SH-SY5Y (cell line): ENCODE measurements around the gene NUP85.

ENCODE experiments used
- GATA2 ChIP-seq: IDR thresholded peaks from 2 replicates; pipeline ENCODE4 v1.6.1; 2011; ENCODE audit warnings: mild to moderate bottlenecking, low read depth, low read length
- GATA3 ChIP-seq: IDR thresholded peaks from 2 replicates; pipeline ENCODE4 v1.6.1; 2011; ENCODE audit warnings: low read depth, mild to moderate bottlenecking, low read length, moderate library complexity

NUP85 gene

DNA sequence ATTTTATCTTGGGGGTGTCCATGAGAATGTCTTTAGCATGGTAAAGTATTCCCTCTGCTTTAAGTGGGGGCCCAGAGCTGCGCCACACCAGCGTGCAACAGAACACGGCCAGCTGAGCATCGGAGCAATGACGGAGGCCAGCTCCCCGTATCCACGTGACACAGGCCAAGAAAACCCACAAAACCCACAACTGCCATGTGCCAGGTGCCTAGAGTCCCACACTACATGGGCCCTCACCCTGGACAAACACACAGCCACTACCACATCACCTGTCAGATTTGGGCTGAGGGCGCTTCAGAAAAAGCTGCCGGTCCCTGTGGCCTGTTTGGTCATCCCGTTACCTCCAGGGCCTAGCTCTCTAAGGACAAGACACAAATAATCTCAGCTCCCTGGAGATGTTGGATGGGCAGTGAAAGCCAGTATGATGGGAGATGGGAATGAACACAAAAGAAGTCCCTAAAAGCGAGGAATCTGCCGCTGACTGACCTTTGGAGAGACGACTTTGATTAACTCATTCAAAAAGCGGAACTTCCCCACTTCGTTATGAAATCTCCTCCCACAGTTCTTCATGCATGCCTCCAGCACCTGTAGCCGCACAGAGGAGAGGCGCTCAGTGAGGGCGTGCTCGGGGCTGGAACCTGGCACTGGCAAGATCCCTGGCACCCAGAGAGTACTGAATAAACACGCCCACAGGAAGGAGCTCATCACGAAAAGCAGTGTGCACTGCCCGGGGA lies 38.8 kb downstream of the NUP85 start:
- no peak for TF ChIP-seq GATA3
- no peak for TF ChIP-seq GATA2

DNA sequence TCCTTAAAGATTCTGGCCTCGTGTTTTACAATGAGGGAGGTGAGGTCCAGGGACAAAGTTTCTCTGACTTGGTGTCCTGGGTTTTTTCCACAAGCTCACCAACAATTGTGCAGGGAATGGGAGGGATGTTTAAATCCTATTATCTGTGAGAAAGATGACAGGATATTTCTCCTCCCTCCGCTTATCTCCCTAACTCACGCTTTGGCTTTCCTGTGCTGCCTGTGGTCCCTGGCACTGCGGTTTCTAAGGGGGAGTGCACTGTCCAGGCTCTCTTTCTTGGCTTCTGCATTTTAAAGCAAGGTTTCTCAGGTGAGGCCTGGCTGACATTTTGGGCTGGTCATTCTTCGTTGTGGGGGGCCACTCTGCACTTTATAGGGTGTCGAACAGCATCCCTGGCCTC lies 39.5 kb downstream of the NUP85 start:
- TF ChIP-seq GATA2 = no peak
- TF ChIP-seq GATA3 = no peak

DNA sequence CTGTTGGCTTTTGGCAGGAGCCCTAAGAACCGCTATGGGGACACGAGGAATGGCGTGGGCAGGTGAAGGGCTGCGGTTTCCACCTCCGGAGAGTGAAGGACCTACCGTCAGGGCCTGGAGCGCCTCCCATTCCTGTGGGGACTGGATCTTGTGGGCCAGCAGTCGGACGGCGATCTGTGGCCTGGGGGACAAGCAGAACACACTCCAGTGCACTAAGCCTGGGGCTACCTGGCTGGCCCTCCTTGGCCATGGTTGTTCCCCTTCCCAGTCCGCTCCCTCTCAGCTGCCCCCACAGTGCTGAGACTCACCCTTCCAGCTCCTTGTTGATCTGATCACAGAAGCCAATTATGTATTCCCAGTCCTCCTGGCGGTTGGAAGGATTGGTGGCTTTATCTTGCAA lies 40.9 kb downstream of the NUP85 start:
- TF ChIP-seq GATA3 = no peak
- no peak for TF ChIP-seq GATA2

DNA sequence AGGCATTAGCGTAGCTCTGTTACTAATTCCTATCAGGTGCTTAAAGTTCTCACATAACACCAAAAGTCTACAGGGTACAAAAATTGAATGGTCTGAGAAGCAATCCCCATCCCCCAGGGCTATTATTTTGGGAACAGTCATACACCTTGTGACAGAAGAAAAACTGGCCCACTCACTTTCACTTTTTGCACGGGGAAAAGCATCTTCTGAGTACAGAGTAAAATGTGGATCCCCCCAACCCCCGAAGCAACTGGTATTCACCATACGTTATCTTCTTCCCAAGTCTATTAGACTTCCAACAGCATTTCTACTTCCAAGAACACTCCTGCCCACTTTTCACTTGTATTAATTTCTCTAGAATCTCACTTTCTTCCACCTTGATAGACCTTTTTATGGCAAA lies 44.1 kb downstream of the NUP85 start:
- no peak for TF ChIP-seq GATA3
- no peak for TF ChIP-seq GATA2

DNA sequence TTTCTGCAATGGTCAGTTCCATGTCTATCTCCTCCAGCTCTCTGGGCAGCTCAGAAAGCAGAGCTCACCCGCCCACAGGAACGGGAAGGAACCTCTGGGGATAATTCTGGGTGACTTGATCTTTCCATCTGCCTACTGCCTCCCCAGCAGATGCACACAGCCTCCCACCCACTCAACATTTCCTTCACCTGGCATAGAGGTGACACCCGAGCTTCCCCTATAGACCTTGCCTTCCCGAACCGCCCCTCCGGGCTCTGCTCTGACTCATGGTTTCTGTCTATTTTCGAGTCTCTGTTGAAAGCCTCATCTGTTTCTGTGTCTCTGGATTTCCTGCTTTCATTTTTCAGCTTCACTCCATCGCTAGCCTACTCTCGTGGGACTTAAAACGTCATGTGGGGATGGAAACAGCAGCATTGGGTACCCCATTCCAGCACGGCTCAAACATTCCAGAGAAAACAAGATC lies 44.6 kb downstream of the NUP85 start:
- no peak for TF ChIP-seq GATA3
- TF ChIP-seq GATA2 = no peak

DNA sequence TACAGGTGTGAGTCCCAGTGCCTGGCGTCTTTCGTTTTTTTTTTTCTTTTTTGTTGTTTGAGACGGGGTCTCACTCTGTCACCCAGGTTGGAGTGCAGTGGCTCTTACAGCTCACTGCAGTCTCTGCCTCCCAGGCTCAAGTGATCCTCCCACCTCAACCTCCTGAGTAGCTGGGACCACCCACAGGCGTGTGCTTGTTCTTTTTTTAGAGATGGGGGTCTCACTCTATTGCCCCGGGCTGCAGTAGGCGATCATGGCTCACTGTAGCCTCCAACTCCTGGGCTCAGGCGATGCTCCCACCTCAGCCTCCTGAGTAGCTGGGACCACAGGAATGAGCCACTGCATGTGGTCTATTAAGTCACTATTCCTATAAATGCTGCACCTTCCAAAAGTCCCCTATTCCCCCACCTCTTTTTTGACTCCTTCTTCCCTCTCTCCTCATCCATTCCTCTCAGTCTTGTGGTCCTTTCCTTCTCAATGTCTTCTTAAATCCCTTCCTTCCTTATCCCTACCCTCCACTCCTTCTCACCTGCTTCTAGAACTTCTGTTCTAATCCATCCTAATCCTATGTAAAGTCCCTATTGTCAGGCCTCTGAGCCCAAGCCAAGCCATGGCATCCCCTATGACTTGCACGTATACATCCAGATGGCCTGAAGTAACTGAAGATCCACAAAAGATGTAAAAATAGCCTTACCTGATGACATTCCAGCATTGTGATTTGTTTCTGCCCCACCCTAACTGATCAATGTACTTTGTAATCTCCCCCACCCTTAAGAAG lies 46.7 kb downstream of the NUP85 start:
- TF ChIP-seq GATA2 (no peak), GATA3 (no peak)

DNA sequence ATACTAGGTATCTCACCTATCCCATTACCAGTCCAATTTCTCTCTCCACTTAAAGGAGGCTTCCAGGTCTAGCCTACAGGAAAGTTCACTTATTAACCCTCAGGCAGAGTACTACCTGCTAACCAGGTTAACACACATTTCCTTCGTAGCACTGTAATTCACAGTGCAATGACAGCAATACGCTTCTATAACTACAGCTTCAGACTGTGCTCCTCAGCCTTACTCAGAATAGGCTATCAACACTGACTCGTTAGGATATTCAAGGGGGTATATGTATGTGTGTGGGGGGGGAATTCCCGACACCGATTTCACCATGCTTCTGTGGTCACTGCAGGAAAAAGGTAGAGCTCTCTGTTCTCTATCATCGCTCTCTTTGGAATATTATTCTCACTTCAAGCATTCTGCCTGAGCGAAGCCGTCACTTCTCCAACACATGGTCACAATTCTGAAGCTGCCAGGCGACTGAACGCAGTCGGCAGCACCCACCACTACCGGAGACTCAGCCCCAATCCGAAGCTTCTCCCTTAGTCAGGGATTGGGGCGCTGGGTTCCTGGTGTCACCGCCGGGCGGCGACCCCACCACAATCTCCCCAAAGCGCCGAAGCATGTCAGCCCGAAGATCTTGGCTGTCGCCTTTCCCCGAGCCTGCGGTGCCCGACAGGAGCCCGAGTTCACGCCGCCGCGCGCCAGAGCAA lies 55.3 kb downstream of the NUP85 start:
- TF ChIP-seq GATA2 (no peak), GATA3 (no peak)

DNA sequence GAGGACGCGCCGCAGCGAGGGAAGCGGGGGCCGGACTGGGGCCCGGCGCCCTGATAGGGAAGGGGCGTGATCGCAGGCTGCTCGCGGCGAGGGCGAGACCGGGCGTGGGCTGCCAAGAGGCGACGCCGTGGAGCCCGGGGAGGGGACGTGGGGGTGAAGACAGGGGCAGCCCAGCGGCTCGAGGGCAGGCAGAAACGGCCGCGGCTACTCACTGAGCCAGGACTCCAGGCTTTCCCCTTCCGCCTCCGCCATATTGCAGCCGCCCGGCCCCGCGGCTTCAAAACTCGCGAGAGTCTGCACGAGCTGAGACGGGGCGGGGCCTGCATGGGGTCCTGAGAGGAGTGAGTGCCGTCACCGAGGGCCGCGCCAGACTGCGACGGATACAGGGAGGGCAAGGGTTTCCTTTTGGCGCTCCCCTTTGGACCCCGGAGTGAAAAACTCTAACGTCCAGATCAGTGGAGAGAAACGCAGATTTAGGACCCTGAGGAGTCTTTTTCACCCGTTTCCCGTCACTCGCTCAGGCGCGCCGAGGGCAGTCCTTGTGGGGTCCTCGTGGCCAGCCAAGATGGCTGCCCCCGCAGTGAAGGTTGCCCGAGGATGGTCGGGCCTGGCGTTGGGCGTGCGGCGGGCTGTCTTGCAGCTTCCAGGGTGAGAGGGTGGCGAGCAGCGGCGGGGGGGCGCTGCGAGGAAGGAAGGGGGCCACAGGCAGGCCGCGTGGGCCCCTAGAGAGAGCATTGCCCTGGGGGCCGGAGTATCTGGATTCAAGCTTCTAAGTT lies 56.0 kb downstream of the NUP85 start, which contains the start of the genes GGA3 and MRPS7:
Gene GGA3, minus strand, starts transcription at position 271 of the 776 bp plus-strand sequence. Its CDS starts 19 bp downstream, at position 252.
Gene MRPS7, plus strand, starts transcription at position 544 of the 776 bp plus-strand sequence. Its CDS starts 22 bp downstream, at position 566.
- no peak for TF ChIP-seq GATA3
- TF ChIP-seq GATA2 = no peak

DNA sequence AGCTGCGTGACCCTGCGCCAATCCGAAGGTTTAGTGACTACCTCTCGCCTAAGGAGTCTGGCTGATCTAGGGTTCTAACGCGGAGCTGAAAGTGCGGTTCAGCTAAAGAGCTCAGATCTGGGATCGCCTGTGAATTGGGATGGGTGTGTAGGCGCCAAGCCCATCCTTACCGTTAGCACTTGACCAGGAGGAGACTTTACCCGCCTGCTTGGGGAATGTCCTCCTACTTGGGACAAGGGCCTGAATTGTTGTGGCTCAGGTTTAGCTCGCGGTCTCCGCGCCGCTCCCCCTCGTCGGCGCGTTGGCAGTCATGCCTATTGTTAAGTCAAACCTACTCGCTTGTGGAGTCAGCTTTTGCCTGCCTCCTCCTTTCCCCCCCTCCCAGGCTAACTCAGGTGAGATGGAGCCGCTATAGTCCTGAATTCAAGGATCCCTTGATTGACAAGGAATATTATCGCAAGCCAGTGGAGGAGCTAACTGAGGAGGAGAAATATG lies 56.7 kb downstream of the NUP85 start:
- TF ChIP-seq GATA3 = no peak
- TF ChIP-seq GATA2 = no peak

DNA sequence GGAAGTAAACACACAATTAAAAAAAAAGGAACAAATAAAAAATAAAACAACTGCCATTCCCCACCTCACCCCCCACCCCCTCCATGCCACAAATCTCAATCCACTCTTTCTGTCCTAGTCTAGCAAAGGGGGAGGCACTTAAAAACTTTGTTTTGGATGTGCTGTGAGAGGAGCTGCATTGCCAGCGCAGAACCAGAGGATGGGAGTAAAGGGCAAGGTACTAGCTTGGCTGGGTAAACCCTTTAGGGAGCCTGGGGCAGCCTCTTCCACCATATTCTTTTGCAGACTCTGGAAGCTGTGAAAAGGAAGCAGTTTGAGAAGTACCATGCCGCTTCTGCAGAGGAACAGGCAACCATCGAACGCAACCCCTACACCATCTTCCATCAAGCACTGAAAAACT lies 57.6 kb downstream of the NUP85 start:
- TF ChIP-seq GATA2 = no peak
- no peak for TF ChIP-seq GATA3

DNA sequence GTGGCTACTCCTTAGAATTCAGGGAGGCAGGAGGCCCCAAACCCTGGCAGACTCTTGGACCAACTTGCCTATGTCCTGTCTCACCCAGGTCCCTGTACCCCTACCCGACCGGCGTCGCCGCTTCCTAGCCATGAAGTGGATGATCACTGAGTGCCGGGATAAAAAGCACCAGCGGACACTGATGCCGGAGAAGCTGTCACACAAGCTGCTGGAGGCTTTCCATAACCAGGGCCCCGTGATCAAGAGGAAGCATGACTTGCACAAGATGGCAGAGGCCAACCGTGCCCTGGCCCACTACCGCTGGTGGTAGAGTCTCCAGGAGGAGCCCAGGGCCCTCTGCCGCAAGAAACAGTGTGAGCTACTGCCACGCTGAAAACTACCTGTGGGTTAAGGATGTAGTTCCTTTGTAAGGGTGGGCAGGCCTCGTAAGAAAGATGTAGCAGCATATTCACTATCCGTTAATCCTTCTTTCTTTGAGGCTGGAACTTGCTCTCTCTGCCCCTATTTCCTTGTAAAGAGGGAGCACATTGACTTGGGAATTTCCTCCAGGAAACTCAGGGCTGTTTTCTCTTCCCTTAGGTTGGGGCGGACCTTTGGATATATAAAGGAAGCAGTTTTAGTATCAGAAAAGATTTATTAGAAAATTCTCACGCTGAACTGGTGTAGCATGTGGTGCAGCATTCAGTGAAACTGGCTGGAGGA lies 60.3 kb downstream of the NUP85 start:
- no peak for TF ChIP-seq GATA3
- no peak for TF ChIP-seq GATA2

DNA sequence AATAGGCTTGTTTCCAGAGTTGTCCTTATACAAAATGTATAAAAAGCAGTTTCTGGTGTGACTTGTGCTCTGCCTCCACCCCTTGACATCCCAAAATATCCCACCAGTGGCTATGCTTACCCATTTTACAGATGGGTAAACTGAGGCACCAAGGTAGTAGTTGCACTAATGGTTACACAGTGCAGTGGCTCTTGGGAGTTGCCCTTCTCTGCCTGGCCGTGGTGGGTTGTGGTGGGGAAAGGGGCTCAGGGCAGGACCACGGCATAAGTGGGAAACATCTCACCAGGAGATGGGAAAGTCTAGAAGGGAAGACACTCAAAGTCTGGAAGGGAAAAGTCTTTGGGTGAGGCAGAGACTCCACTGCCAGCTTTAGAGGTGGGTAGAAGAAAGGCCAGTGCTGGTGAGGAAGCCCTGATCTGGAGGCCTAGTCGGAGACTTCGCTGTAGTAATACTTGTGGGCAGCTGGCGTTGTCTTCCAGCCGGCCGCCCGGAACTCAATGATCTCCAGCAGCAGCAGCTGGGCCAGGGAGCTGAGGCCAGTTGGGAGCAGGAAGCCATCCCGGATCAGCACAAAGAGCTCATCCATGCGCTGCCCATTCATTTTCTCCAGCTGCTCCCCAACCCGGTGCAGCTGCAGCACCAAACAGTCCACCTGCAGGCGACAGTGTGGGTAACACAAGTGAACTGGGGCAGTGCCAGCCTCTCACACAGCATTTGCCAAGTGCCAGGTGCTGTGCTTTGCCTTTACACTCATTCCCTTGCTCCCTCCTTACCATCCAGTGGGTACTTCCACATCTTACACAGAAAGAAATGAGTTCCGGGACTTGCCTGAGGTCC lies 61.1 kb downstream of the NUP85 start:
- TF ChIP-seq GATA2 (no peak), GATA3 (no peak)
